ACC112 (cell line): ENCODE results near the gene LOXL1.
"Not testable (repeated sequence)": the region's sequence is repeated elsewhere in the genome, so short reads cannot be mapped to it uniquely, and the experiment has no call there.

Experiments
- H2AFZ ChIP-seq: fragments of 200-600 bp; sonication (generic); one replicate; pipeline ENCODE4 v1.6.0; 2017; ENCODE audit warnings: antibody characterized with exemption, low read length; ENCODE audit not compliant: unreplicated experiment
- H3K27ac ChIP-seq: fragments of 200-600 bp; sonication (generic); 2 replicates; pipeline ENCODE4 v1.5.1; 2014; ENCODE audit warnings: low read depth, mild to moderate bottlenecking, antibody characterized with exemption, low read length, moderate library complexity
- H3K27me3 ChIP-seq: fragments of 200-600 bp; sonication (generic); 2 replicates; pipeline ENCODE4 v1.6.1; 2014; ENCODE audit warnings: mild to moderate bottlenecking, antibody characterized with exemption, low read length, moderate library complexity, mixed read lengths; ENCODE audit not compliant: insufficient read depth
- H3K36me3 ChIP-seq: fragments of 200-600 bp; sonication (generic); 2 replicates; pipeline ENCODE4 v1.6.1; 2016; ENCODE audit warnings: mild to moderate bottlenecking, antibody characterized with exemption, low read length, moderate library complexity, mixed read lengths; ENCODE audit not compliant: insufficient read depth
- H3K4me1 ChIP-seq: fragments of 200-600 bp; sonication (generic); one replicate; pipeline ENCODE4 v1.6.1; 2016; ENCODE audit warnings: low read length, mixed read lengths; ENCODE audit not compliant: insufficient read depth, unreplicated experiment, control insufficient read depth
- H3K4me3 ChIP-seq: fragments of 200-600 bp; sonication (generic); 2 replicates; pipeline ENCODE4 v1.5.1; 2014; ENCODE audit warnings: mild to moderate bottlenecking, low read depth, low read length
- H3K79me2 ChIP-seq: fragments of 200-600 bp; sonication (generic); one replicate; pipeline ENCODE4 v1.6.0; 2016; ENCODE audit warnings: low read length; ENCODE audit not compliant: control insufficient read depth, unreplicated experiment, insufficient read depth

The LOXL1 gene

GRCh38 chr15:73932381-73933191, 6.3 kb downstream of the LOXL1 start:
- Histone ChIP-seq H3K4me1 (peaks cover 73% of the 10 kb centered on the region), H3K27me3 (no peaks in the 10 kb centered on the region), H3K27ac (no peak overlapping the region), H2AFZ (no peak overlapping the region), H3K36me3 (0 out of 2 replicates have a peak, but pooled peaks cover 3% of the 10 kb centered on the region), H3K4me3 (no peak overlapping the region; the same call in 1 of the 2 replicates), H3K79me2 (peaks cover 93% of the 10 kb centered on the region)

GRCh38 chr15:73934281-73934680, 8.0 kb downstream of the LOXL1 start:
- Histone ChIP-seq H3K36me3 (0 out of 2 replicates have a peak, but pooled peaks cover 8% of the 10 kb centered on the region), H3K4me1 (peaks cover 74% of the 10 kb centered on the region), H2AFZ (no peak overlapping the region), H3K79me2 (peaks cover 87% of the 10 kb centered on the region), H3K4me3 (no peak overlapping the region), H3K27ac (no peak overlapping the region), H3K27me3 (no peaks in the 10 kb centered on the region)

GRCh38 chr15:73935547-73935946, 9.3 kb downstream of the LOXL1 start:
- H3K4me1 ChIP-seq, result peaks cover 74% of the 10 kb centered on the region
- no peak overlapping the region for H3K4me3 ChIP-seq
- H3K79me2 ChIP-seq, result peaks cover 84% of the 10 kb centered on the region
- H3K36me3 ChIP-seq, result 0 out of 2 replicates have a peak, but pooled peaks cover 8% of the 10 kb centered on the region
- no peaks in the 10 kb centered on the region for H3K27me3 ChIP-seq
- no peak overlapping the region for H2AFZ ChIP-seq
- no peak overlapping the region for H3K27ac ChIP-seq

GRCh38 chr15:73936181-73936580, 9.9 kb downstream of the LOXL1 start:
- Histone ChIP-seq H3K36me3 (0 out of 2 replicates have a peak, but pooled peaks cover 8% of the 10 kb centered on the region), H3K4me3 (no peak overlapping the region), H2AFZ (no peak overlapping the region), H3K27me3 (no peaks in the 10 kb centered on the region), H3K4me1 (peaks cover 74% of the 10 kb centered on the region), H3K27ac (no peak overlapping the region), H3K79me2 (peaks cover 81% of the 10 kb centered on the region)

- H2AFZ ChIP-seq, result no peak overlapping the region
- no peak overlapping the region for H3K27ac ChIP-seq
- H3K27me3 ChIP-seq, result no peaks in the 10 kb centered on the region
- 0 out of 2 replicates have a peak, but pooled peaks cover 8% of the 10 kb centered on the region for H3K36me3 ChIP-seq
- no peak overlapping the region for H3K4me3 ChIP-seq
- peaks cover 74% of the 10 kb centered on the region for H3K4me1 ChIP-seq
- peaks cover 80% of the 10 kb centered on the region for H3K79me2 ChIP-seq
These were observed 10.5 kb downstream of the LOXL1 start for GRCh38 chr15:73936588-73937290.

GRCh38 chr15:73937296-73937695, 11.0 kb downstream of the LOXL1 start:
- Histone ChIP-seq H3K79me2 (peaks cover 81% of the 10 kb centered on the region), H3K36me3 (0 out of 2 replicates have a peak, but pooled peaks cover 7% of the 10 kb centered on the region), H3K4me3 (no peak overlapping the region), H2AFZ (no peak overlapping the region), H3K27ac (no peak overlapping the region), H3K4me1 (peaks cover 75% of the 10 kb centered on the region), H3K27me3 (no peaks in the 10 kb centered on the region)

GRCh38 chr15:73937726-73938125, 11.5 kb downstream of the LOXL1 start:
- Histone ChIP-seq H3K36me3 (0 out of 2 replicates have a peak, but pooled peaks cover 5% of the 10 kb centered on the region), H3K27me3 (no peaks in the 10 kb centered on the region), H3K79me2 (peaks cover 81% of the 10 kb centered on the region), H3K4me3 (no peak overlapping the region), H3K27ac (no peak overlapping the region), H2AFZ (no peak overlapping the region), H3K4me1 (peaks cover 75% of the 10 kb centered on the region)

GRCh38 chr15:73938516-73938915, 12.3 kb downstream of the LOXL1 start:
- not testable (repeated sequence) for H3K27me3 ChIP-seq, H3K4me3 ChIP-seq, H3K27ac ChIP-seq, H3K36me3 ChIP-seq, H2AFZ ChIP-seq
- Histone ChIP-seq H3K79me2 (peaks cover 77% of the 10 kb centered on the region), H3K4me1 (peaks cover 69% of the 10 kb centered on the region)

GRCh38 chr15:73939138-73939537, 12.9 kb downstream of the LOXL1 start:
- Histone ChIP-seq H3K79me2 (peaks cover 71% of the 10 kb centered on the region), H3K36me3 (0 out of 2 replicates have a peak, but pooled peaks cover 5% of the 10 kb centered on the region), H3K4me3 (no peak overlapping the region)

GRCh38 chr15:73940061-73940981, 14.1 kb downstream of the LOXL1 start:
- Histone ChIP-seq H3K27me3 (no peaks in the 10 kb centered on the region), H3K4me3 (peak overlapping the region; percentile 32; the same call in 1 of the 2 replicates), H3K27ac (peak overlapping the region; percentile 91), H2AFZ (no peak overlapping the region), H3K36me3 (peaks cover 11% of the 10 kb centered on the region; the same call in 1 of the 2 replicates), H3K79me2 (peaks cover 61% of the 10 kb centered on the region), H3K4me1 (peaks cover 55% of the 10 kb centered on the region)

More at GRCh38 chr15:73939138-73939537, 12.9 kb downstream of the LOXL1 start:
- Histone ChIP-seq H3K27ac (peak overlapping the region; percentile 91), H3K27me3 (no peaks in the 10 kb centered on the region), H3K4me1 (peaks cover 64% of the 10 kb centered on the region), H2AFZ (no peak overlapping the region)
